Hypothalamus (tissue), 51 donors: ENCODE measurements around the gene PRSS22.

Source experiments
- DNase-seq, 51 donors: peaks; one replicate each; lab custom pipeline; 2025; lab: John Stamatoyannopoulos, UW

Gene PRSS22, protein sequence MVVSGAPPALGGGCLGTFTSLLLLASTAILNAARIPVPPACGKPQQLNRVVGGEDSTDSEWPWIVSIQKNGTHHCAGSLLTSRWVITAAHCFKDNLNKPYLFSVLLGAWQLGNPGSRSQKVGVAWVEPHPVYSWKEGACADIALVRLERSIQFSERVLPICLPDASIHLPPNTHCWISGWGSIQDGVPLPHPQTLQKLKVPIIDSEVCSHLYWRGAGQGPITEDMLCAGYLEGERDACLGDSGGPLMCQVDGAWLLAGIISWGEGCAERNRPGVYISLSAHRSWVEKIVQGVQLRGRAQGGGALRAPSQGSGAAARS

DNA sequence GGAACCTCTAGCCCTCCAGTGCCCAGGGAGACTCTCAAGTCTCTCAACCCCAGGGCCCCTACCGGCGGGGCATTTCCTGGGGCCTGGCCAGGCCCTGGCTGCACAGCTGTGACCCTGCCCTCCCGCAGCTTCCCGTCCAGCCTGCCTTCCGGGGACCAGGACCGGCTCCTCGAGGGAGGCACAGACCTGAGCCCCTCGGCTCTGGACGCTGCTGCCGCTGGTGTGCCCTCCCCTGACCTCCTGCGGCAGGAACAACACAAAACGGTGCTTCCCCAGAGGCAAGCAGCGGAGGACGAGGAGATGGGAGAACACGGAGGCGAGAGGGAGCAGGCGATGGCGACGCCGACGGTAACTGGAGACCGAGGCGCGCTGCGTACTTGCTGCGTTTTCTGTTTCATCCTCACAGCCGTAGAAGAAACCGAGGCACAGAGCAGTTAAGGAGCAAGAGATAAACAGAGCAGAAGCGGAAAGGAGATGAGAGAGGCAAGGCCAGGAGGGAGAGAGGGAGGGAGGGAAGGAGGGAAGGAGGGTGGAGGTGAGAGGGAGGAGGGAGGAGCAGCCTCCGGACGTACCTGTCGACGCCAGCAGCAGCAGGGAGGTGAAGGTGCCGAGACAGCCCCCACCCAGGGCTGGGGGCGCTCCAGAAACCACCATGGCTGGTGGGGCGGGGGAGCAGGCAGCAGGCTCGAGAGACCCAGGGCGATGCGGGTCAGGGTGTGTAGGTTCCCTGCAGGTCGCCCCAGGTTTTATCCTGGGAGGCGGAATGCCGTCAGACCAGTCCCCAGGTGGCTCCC, at the start of gene PRSS22:
Gene PRSS22, minus strand, starts transcription at position 720 of the 794 bp plus-strand sequence. Its CDS starts 66 bp downstream, at position 654.
- no peak for DNase-seq

GRCh38 chr16:2907084-2907753, 49.2 kb upstream of the PRSS22 start:
- DNase-seq = peak in 28 of 51 donors; percentile 4 to 57 (median 30)

DNA sequence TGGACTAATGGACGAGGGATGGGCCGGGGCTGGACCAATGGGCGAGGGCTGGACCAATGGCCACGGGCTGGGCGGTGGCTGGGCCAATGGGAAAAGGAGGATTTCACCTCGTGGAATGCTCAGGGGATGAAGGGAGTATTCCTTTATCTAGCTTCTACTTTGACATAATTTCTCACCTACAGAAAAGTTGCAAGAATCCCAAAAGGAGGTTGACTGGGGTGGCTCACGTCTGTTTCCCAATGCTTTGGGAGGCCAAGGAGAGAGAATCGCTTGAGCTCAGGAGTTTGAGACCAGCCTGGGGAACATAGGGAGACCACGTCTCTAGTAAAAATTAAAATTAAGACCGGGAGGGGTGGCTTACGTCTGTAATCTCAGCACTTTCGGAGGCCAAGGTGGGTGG, 48.0 kb upstream of the PRSS22 start:
- DNase-seq = no peak

DNA sequence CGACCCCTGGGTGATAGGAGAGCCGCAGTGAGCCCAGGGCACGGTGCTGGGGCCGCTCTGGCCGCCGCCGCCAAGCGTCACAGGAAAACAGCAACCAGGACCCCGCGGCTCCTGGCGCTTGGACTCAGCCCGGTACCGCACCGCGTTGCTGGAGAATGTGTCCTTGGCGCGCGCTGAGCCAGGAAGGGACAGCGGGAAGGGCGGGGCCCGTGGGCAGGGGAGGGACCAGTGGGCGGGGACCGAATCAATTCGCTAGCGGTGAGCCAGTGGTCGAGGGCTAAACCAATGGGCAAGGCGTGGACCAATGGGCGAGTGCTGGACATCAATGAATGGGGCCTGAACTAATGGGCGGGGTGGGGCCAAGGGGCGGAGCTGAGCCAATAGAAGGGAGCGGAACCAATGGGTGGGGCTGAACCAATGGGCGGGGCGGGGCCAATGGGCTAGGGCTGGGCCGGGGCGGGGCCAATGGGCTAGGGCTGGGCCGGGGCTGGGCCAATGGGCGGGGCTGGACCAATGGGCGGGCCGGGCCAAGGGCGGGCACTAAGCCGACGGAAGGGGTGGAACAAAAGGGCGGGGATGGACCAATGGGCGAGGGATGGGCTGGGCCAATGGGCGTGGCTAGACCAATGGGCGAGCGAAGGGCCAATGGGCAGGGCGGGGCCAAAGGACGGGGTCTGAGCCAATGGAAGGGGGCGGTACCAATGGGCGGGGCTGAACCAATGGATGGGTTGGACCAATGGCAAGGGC, 47.4 kb upstream of the PRSS22 start:
- peak; percentile 92 to 100 (median 100) for DNase-seq

- DNase-seq = peak in 9 of 51 donors; percentile 44 to 70 (median 49)
Observed at GRCh38 chr16:2904922-2905240, 46.9 kb upstream of the PRSS22 start.

- DNase-seq = peak; percentile 31 to 89 (median 79)
Observed at GRCh38 chr16:2904100-2904921, 46.3 kb upstream of the PRSS22 start.

DNA sequence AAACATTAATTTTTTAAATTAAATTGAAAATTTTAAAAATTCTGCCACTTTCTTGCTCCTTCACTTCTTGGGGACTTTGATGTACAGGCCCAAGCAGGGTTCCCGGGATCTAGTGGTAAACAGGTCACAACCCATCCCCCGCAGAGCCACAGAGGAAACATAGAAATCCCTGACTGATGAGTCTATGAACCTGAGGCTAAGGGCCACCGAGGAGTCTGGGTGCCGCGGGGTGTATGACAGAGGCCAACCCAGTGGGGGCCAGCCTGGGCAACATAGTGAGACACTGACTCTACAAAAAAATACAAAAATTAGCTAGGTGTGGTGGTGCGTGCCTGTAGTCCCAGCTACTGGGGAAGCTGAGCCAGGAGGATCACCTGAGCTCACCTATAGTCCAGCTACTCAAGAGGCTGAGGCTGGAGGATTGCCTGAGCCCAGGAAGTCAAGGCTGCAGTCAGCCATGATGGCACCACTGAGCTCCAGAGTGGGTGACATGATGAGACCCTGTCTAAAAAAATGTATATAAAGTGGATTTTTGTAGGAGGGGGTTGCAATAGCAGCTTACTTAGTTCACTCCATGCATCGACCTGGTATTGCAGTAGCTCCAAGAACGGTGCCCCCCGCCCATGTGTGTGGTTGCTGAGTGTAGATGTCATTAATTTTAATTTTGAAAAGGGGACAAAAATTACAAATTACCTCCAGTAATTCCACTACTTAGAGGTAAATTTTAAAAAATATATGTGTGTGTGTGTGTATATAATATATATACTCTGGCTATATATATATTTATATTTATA, 44.6 kb upstream of the PRSS22 start:
- DNase-seq = no peak

GRCh38 chr16:2900526-2901075, 42.6 kb upstream of the PRSS22 start:
- no peak for DNase-seq

- DNase-seq = no peak
Observed at GRCh38 chr16:2899564-2900072, 41.6 kb upstream of the PRSS22 start.

GRCh38 chr16:2898831-2899563, 41.0 kb upstream of the PRSS22 start:
- DNase-seq = no peak

DNA sequence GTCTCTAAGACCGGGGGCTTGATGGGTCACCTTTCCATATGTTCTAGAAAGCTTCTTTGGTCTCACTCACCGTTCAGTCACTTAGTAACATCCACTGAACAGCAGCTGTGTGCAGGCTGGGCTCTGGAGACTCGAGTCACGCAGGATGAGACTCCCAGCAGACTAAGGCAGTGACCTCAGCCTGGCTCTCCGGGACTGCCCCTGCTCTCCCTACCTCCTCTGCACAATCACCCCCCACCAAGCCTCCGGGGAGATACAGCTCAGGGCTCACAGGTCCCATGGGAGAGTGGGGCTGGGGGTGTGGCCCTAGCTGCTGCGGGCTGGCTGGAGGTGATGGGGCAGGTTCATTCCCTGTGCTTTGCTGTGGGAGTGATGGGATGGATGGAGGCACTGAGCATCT, 39.1 kb upstream of the PRSS22 start:
- no peak for DNase-seq

DNA sequence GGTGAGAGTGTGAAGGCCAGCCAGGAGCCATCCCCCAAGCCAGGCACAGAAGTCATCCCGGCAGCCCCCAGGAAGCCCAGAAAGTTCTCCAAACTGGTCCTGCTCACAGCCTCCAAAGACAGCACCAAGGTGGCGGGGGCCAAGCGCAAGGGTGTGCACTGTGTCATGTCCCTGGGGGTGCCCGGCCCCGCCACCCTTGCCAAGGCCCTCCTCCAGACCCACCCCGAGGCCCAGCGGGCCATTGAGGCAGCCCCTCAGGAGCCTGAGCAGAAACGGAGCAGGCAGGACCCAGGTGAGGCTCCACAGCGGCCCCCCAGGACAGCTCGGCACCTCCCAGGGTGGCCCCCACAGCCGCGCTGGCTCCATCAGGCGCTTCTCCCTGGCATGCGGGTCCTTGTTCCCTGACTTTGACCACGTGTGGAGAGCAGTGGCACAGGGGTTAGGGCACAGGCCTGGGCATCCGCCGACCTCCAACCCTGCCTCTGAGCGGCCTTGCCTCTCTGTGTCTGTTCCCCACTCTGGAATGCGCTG, 38.6 kb upstream of the PRSS22 start:
- DNase-seq = no peak

GRCh38 chr16:2895813-2896212, 37.8 kb upstream of the PRSS22 start:
- DNase-seq = no peak

DNA sequence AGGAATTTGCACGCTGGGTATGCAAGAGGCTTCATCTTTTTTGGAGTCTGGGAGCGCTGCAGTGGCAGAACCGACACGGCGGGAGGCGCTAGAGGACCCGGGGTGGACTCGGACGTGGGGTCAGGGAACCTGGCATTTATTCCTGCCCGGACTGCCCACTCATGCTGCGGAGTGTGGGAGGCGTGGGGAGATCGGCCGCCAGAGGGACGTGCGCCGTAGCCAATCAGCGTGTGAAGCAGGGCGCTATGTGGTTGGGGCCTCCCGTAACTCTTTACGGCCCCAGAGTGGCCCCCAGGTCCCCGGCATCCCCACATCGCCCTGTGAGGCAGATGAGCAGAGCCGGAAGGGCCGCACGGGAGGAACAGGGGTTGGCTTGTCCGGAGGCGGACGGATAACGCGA, 36.3 kb upstream of the PRSS22 start:
- no peak for DNase-seq

- DNase-seq = no peak
Observed at GRCh38 chr16:2884041-2884451, 26.1 kb upstream of the PRSS22 start.

GRCh38 chr16:2883458-2883908, 25.5 kb upstream of the PRSS22 start:
- peak in 23 of 51 donors; percentile 12 to 74 (median 38) for DNase-seq
